Measurements from ENCODE around the gene ZNF565. TPM values are rescaled to one million over a fixed set of nuclear protein-coding genes. Genes with fewer than 3 reads are reported as not detected.
"Not testable (repeated sequence)": the region's sequence is repeated elsewhere in the genome, so short reads cannot be mapped to it uniquely, and the experiment has no call there.

ZNF565 gene
- polyA plus RNA-seq (ENCODE audit: insufficient read length in 3 of 3): 1 to 10 TPM; 6.3 to 7.0 (median 6.7) TPM

DNA sequence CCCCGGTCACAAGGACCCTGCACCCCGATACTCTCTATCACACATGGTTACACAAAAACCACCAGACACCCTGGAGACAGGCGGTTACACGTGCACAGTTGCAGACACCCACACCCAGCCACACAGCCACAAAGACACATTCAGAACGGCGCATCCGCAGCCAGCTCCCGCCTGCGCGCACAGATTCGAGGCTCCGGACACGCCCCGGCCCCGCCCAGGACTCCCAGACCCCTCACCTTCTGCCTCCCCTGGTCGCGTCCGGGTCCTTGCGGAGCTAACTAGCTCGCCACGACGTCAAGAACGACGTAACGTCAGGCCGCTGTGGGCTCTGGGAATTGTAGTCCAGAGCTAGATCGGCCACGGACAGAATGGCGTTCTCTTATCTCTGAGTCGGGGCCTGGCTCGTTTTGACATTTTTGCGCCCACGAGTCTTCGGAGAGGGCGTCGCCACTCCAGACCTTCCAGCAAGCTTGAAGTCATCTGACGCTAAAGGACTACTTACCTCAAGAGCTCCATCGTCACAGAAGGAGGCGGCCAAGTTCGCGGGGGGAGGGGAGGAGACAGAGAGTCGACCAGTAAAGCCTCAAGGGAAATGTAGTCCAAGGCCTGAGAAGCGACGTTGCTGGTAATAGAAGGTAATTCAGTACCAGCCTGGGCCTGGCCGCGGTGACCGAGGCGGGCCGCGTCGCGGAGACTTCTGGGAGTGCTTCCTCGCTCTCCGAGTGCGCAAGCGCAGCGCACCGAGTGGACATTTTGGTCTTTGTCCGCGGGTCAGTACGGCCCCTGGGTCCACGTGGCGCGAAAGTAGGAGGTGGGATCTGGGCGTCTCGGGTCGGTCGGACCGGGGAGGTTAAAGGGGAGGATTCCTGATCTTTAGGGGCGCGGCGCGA lies at the start of gene ZNF565, which contains the start of gene ZNF146:
TSS of gene ZNF565 (minus strand) at position 280 of the 890 bp plus-strand sequence. CDS start 12,680 bp downstream, outside the sequence.
TSS of gene ZNF146 (plus strand) at position 721 of the 890 bp plus-strand sequence. CDS start 21,335 bp downstream, outside the sequence.
- peak; percentile 96 to 98 (median 97) for DNase-seq (ENCODE audit: low read depth in 3 of 3, low spot score in 2 of 3)

DNA sequence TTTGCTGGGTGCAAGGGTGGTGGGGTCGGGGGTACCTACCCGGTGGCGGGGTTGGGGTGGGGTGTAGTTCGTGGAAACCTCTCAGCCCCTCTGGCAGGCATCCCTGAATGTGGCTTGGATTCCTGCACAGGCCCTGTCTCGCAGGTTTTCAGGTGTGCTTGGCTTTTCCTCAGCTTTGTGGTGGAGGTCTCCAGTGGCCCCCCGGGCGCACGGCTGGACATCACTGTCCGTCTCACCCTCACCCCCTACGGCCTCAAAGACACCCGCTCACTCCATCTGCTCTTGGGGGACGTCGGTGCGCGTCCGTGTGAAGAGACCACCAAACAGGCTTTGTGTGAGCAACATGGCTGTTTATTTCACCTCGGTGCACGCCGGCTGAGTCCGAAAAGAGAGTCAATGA lies 44.7 kb upstream of the ZNF565 start:
- DNase-seq (ENCODE audit: low read depth in 3 of 3, low spot score in 2 of 3): no peak

DNA sequence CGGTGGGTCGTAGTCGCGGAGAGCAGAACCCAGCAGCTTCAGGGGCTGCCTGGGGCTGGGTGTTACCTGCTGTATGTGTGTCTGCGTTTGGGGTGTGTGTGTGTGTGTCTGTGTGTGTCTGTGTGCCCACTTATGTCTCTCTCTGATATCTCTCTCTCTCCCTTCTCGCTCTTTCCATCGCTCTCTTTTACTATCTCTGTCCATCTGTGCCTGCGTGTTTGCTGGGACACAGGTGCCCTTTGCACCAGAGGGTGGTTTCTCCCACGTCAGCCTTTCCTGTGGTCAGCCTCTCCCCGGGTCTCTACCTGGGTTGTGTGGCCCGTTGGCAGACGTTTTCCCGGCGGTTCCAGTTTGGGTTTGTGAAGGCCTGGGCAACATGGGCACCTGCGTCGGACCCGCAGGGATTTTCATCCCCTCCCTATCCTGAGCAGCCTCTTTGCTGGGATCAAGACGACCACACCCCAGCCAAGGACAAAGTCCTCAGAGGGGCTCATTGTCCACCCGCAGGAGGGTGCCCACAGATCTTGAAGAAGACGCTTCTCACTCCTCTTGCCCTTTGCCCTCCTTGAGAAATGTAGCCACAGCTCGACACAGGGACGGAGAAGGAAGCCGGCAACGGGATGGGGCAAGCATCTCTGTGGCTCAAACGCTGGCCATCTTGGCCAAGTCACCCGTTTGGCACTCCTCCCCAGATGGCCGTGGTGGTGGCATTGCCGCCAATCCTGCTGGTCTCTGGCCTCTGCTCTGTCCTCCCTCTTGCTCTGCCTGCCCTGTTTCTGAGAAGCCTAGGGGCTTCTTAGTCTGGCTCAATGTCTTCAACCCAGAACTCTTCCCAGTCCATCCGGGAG lies 43.8 kb upstream of the ZNF565 start:
- DNase-seq (ENCODE audit: low read depth in 3 of 3, low spot score in 2 of 3): no peak

DNA sequence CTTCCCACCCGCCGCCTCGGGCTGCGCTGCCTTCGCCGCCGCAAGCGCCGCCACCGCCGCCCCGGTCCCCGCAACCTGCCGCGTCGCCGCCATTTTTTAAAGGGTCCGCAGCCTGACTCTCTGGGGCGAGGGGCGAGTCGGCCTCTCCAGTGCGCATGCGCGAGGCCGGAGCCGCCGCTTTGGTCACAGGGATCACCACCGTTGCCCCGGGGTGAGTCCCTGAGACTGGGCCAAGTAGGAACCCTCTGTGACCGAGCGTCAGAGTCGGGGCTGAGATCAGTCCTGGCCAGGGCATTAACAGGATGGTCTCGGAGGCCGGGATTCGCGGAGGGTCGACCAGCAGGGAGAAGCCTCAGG lies 43.0 kb upstream of the ZNF565 start:
- DNase-seq (ENCODE audit: low read depth in 3 of 3, low spot score in 2 of 3): no peak

DNA sequence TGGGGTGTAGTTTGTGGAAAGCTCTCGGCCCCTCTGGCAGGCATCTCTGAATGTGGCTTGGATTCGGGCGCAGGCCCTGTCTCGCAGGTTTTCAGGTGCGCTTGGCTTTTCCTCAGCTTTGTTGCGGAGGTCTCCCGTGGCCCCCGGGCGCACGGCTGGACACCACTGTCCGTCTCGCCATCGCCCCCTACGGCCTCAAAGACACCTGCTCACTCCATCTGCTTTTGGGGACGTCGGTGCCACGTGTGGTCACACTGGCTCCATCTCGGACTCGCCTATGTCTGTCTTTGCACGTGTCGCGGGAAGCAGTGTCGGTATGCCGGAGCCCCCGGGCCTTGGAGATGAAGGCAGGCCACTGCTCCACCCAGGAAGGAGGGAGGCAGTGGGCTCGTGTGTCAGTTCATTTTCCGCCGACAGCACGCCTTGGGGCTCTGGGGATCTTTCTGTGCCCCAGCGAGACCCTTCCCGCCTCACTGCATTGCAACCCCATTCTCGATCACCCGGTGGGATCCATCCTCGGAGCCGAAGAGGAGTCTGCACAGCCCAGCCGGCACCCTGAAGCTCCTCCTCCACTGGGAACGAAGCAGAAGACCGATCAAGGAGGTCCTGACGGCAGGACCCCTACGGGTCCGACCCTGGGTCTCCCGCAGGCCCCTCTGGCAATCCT lies 42.5 kb upstream of the ZNF565 start:
- DNase-seq (ENCODE audit: low read depth in 3 of 3, low spot score in 2 of 3): no peak

DNA sequence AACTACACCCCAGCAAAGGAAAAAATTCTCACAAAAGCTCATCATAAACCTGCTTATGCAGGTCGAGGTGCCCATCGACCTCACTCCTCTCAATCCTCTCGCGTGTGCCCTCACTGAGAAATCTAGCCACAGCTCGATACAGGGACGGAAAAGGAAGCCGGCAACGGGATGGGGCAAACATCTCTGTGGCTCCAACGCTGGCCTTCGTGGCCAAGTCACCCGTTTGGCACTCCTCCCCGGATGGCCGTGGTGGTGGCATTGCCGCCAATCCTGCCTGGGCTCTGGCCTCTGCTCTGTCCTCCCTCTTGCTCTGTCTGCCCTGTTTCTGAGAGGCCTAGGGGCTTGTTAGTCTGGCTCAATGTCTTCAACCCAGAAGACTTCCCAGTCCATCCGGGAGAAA lies 41.6 kb upstream of the ZNF565 start:
- DNase-seq (ENCODE audit: low read depth in 3 of 3, low spot score in 2 of 3): no peak

DNA sequence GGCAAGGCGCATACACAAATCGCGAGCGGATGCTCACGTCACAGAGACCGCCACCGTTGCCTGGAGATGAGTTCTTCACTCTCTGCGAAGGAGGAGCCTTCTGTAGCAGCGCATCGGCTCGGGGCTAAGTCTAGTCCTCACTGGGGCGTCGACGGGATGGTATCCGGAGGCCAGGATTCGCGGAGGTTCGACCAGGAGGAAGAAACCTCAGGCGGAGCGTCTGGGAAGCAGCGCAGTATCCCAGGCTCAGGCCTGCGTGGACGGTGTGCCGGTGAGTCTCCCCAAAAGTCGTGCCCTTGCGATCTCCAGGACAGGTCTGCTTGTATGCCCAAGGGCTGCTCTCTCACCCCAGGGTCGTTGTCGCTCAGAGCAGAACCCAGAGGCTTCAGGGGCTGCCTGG lies 40.9 kb upstream of the ZNF565 start:
- DNase-seq (ENCODE audit: low read depth in 3 of 3, low spot score in 2 of 3): no peak

DNA sequence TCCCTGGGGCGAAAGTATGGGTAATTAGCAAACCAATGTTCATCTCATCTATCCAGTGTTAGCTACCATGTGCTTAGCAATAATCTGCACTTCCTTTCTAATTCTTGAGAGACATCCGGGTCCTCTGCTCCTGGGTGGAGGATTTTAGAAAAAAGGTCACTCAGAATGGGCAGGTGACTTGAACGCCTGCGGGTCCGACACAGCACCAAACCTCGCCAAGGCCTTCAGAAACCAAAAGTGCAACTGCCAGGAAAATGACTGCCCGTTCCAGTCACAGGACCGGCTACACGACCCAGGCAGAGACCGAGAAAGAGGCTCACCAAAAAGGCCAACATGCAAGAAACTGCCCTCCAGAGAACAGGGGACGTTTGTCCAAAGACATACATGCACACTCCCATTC lies 40.4 kb upstream of the ZNF565 start:
- DNase-seq (ENCODE audit: low read depth in 3 of 3, low spot score in 2 of 3): no peak

GRCh38 chr19:36252047-36252446 lies 37.6 kb upstream of the ZNF565 start:
- no peak for DNase-seq (ENCODE audit: low read depth in 3 of 3, low spot score in 2 of 3)

GRCh38 chr19:36246006-36246481 lies 31.6 kb upstream of the ZNF565 start:
- no peak for DNase-seq (ENCODE audit: low read depth in 3 of 3, low spot score in 2 of 3)

DNA sequence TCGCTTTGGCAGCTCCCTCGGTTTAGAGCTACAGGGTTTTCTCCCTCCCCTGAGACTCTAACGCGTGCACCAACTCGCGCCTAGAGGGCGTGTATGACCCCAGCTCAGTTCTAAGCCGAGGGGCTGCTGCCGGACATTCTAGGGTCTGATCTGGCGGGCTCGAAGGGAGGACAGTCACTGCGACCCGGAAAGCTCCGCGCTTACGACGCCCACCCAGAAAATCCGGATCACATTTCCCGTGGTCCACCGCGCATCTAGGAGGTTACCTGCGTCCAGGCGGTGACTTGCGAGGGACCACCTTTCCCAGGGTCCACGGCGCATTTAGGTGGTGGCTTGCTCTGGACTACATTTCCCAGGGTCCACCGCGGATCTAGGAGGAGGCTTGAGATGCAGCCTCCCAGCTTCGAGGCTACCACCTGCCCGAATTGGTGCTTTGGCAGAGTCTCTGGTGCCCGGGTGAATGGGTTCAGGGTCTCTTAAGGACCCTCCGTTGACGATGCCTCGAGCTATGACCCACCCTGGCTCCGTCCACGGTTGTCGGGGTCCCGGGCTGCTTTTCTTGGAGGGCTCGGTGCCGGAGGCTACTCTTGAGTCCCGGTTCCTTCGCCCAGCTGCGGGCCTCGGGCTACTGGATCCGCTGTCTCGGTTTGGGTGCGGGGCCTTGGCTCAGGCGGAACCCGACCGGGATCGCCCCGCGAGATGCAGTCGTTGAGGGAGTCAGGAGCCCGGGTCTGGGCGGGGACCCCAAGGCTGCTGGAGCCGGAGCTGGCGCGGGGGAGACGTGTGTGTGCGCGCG lies 30.9 kb upstream of the ZNF565 start:
- peak; percentile 48 to 65 (median 57) for DNase-seq (ENCODE audit: low read depth in 3 of 3, low spot score in 2 of 3)

- DNase-seq (ENCODE audit: low read depth in 3 of 3, low spot score in 2 of 3): no peak
Observed at GRCh38 chr19:36244066-36244465, 29.6 kb upstream of the ZNF565 start.

GRCh38 chr19:36236946-36237310 lies 22.5 kb upstream of the ZNF565 start:
- DNase-seq (ENCODE audit: low read depth in 3 of 3, low spot score in 2 of 3): no peak

DNA sequence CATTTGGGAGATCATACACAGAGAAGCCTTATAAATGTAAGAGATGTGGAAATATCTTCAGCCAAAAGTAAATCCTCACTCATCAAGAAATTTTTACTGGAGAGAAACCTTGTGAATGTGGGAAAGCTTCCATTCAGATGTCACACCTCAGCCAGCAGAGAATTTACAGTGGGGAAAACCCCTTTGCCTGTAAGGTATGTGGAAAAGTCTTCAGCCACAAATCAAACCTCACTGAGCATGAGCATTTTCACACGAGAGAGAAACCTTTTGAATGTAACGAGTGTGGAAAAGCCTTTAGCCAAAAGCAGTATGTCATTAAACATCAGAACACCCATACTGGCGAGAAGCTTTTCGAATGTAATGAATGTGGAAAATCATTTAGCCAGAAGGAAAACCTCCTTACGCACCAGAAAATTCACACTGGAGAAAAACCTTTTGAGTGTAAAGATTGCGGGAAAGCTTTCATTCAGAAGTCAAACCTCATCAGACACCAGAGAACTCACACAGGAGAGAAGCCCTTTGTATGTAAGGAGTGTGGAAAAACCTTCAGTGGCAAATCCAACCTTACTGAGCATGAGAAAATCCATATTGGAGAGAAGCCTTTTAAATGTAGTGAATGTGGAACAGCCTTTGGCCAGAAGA lies 22.0 kb upstream of the ZNF565 start:
- DNase-seq (ENCODE audit: low read depth in 3 of 3, low spot score in 2 of 3): no peak

- not testable (repeated sequence) for DNase-seq (ENCODE audit: low read depth in 3 of 3, low spot score in 2 of 3)
Observed at GRCh38 chr19:36233626-36234025, 19.2 kb upstream of the ZNF565 start.

DNA sequence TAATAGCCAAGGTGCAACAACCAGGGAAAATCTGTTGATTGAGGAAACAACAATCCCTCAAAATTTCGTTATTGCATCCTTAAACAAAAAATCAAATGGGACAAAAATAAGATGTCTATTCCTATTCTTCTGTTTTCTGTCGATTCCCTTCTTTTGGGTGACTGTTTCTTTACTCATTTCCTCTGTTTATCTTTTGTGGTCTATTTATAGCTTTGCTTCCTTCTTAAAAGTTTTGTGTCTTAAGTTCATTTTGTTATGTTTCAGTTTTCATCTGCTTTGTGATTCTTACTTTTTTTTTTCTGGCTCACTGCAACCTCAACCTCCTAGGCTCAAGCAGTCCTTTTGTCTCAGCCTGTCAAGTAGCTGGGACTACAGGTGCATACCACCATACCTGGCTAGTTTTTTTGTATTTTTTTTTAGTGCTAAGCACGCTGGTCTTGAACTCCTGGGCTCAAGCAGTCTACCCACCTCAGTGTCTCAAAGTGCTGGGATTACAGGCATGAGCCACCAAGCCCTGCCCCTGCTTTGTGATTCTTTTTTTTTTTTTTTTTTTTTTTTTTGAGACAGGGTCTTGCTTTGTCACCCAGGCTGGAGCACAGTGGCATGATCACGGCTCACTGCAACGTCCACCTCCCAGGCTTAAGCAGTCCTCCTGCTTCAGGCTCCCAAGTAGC lies 10.9 kb upstream of the ZNF565 start:
- no peak for DNase-seq (ENCODE audit: low read depth in 3 of 3, low spot score in 2 of 3)

DNA sequence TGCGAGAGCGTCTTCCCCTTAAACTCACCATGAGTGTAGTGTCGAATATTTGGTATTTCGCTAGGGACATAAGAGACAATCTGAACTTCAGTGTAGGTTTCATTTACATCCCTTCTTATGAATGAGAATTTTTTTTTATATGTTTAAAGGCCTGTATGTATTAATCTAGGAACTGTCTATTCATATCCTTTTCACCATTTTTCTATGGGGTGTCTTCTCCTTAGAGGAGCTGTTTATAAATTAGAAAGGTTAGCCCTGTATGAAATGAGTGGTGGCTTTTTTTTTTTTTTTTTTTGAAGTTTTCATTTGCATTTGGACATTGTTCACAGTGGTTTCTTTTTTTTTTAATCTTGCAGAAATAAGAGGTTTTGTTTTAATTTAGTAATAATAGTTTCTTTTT lies 8.0 kb upstream of the ZNF565 start:
- DNase-seq (ENCODE audit: low read depth in 3 of 3, low spot score in 2 of 3): no peak

DNA sequence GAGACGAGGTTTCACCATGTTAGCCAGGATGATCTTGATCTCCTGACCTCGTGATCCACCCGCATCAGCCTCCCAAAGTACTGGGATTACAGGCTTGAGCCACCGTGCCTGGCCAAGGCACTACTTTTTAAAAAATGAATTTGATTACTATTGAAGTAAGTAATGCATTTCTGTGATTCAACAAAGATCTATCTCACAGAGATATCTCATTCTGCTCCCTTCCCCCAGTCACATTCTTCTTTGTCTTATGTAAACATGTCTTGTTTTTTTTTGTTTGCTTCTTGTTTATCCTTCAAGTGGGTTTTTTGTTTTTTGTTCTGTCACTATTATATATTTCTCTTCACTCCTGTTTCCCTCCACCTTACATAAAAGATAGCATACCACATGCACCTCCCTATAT lies 7.0 kb upstream of the ZNF565 start:
- DNase-seq (ENCODE audit: low read depth in 3 of 3, low spot score in 2 of 3): no peak

All from right renal cortex interstitium (tissue), 3 donors.